A549 (cell line): ENCODE measurements around the gene CNGA2. TPM values are rescaled to one million over a fixed set of nuclear protein-coding genes. Genes with fewer than 3 reads are reported as not detected.

Source experiments
- ATAC-seq, 2 experiments: fragments of 200-7000 bp in 1 of 2; fragments of >200 bp in 1 of 2; cut with Nextera tagmentation in 1 of 2; cut with Tn5 transposase in 1 of 2; 3 replicates each; pipeline versions ENCODE4 v1.8.0 to v1.9.1; 2018 to 2020; ENCODE audit warnings: mild to moderate bottlenecking in 1 of 2, moderate library complexity in 1 of 2
- CTCF ChIA-PET: fragments of 300-600 bp; sonication (Branson Sonifier 250); formaldehyde crosslinking; extraction: SDS; loops from one replicate; lab custom pipeline; 2021; ENCODE audit warnings: antibody characterized with exemption, inconsistent platforms; lab: Yijun Ruan, JAX
- POLR2A ChIA-PET: fragments of 350-600 bp; formaldehyde crosslinking; extraction: SDS; loops from one replicate; lab custom pipeline; 2021; ENCODE audit warnings: antibody characterized with exemption, inconsistent platforms; lab: Yijun Ruan, JAX
- DNase-seq, 2 experiments: peaks; one replicate each; pipeline versions ENCODE4 v3.0.0 to v3.0.0-alpha.2; 2011 to 2016; ENCODE audit warnings: low read depth in 1 of 2, low spot score in 1 of 2
- FAIRE-seq: peaks from 2 replicates; lab custom pipeline; 2011; peaks lifted over from hg19 to GRCh38; lab: Jason Lieb, UNC
- H3K27ac ChIP-seq, 2 experiments: fragments of >200 bp; sonication (Bioruptor Twin); formaldehyde crosslinking; 3 replicates each; pipeline ENCODE4 v1.5.1; 2016 to 2017
- H3K4me1 ChIP-seq: fragments of >200 bp; sonication (Bioruptor Twin); formaldehyde crosslinking; 3 replicates; pipeline ENCODE4 v1.6.1; 2016
- H3K4me2 ChIP-seq: fragments of >200 bp; sonication (Bioruptor Twin); formaldehyde crosslinking; 3 replicates; pipeline ENCODE4 v1.6.1; 2016
- H3K4me3 ChIP-seq: fragments of >200 bp; sonication (Bioruptor Twin); formaldehyde crosslinking; 3 replicates; pipeline ENCODE4 v1.5.1; 2016
- H3K9me3 ChIP-seq: fragments of >200 bp; sonication (Bioruptor Twin); formaldehyde crosslinking; 3 replicates; pipeline ENCODE4 v1.6.1; 2016
- BHLHE40 ChIP-seq: IDR thresholded peaks from 2 replicates; pipeline ENCODE4 v1.6.1; 2012; ENCODE audit warnings: low read depth, low read length, inconsistent platforms
- CBX2 ChIP-seq: fragments of 200-600 bp; sonication (generic); IDR thresholded peaks from 2 replicates; pipeline ENCODE4 v1.6.1; 2016; ENCODE audit warnings: low read depth, mild to moderate bottlenecking, borderline replicate concordance
- CBX8 ChIP-seq: fragments of 200-600 bp; sonication (generic); IDR thresholded peaks from 2 replicates; pipeline ENCODE4 v1.6.1; 2016
- CEBPB ChIP-seq, 2 experiments: fragments of >200 bp in 1 of 2; sonication (Bioruptor Twin) in 1 of 2; formaldehyde crosslinking in 1 of 2; IDR thresholded peaks; 2 replicates each; pipeline ENCODE4 v1.6.1; 2012 to 2016
- EHF ChIP-seq: fragments of 250-450 bp; sonication (Bioruptor Pico); IDR thresholded peaks from 2 replicates; pipeline ENCODE4 v1.5.0; 2020; ENCODE audit warnings: mild to moderate bottlenecking
- FOXS1 ChIP-seq: fragments of 250-450 bp; sonication (Bioruptor Pico); IDR thresholded peaks from 2 replicates; pipeline ENCODE4 v1.5.0; 2020; ENCODE audit warnings: mild to moderate bottlenecking, moderate library complexity
- GATA3 ChIP-seq: IDR thresholded peaks from 2 replicates; pipeline ENCODE4 v1.6.1; 2012; ENCODE audit warnings: borderline replicate concordance
- HEYL ChIP-seq: fragments of 250-450 bp; sonication (Bioruptor Pico); IDR thresholded peaks from 2 replicates; pipeline ENCODE4 v1.8.0; 2021; ENCODE audit warnings: mild to moderate bottlenecking, moderate library complexity
- HMGXB4 ChIP-seq: fragments of 250-450 bp; sonication (Bioruptor Pico); IDR thresholded peaks from 2 replicates; pipeline ENCODE4 v1.5.0; 2021; ENCODE audit warnings: mild to moderate bottlenecking, moderate library complexity, borderline replicate concordance
- HOXA7 ChIP-seq: fragments of 250-450 bp; sonication (Bioruptor Pico); IDR thresholded peaks from 2 replicates; pipeline ENCODE4 v1.5.0; 2020; ENCODE audit warnings: mild to moderate bottlenecking, moderate library complexity
- HOXB5 ChIP-seq: fragments of 250-450 bp; sonication (Bioruptor Pico); IDR thresholded peaks from 2 replicates; pipeline ENCODE4 v1.5.0; 2020; ENCODE audit warnings: mild to moderate bottlenecking, moderate library complexity
- JUN ChIP-seq, 2 experiments: fragments of >200 bp; sonication (Bioruptor Twin); formaldehyde crosslinking; IDR thresholded peaks; 2 replicates in 1 of 2; 3 replicates in 1 of 2; pipeline ENCODE4 v1.6.1; 2016 to 2017
- JUNB ChIP-seq: fragments of >200 bp; sonication (Bioruptor Twin); formaldehyde crosslinking; IDR thresholded peaks from 2 replicates; pipeline ENCODE4 v1.6.1; 2016
- KDM1A ChIP-seq: fragments of 200-600 bp; sonication (generic); IDR thresholded peaks from 2 replicates; pipeline ENCODE4 v1.6.1; 2016; ENCODE audit warnings: low read depth, mild to moderate bottlenecking
- KDM5A ChIP-seq: fragments of 200-600 bp; sonication (generic); IDR thresholded peaks from 2 replicates; pipeline ENCODE4 v1.6.1; 2016; ENCODE audit warnings: antibody characterized with exemption, mild to moderate bottlenecking
- MAZ ChIP-seq: fragments of 150-350 bp; IDR thresholded peaks from 2 replicates; pipeline ENCODE4 v1.6.1; 2014; ENCODE audit warnings: antibody characterized with exemption, low read depth, low read length, borderline replicate concordance
- MYC ChIP-seq: IDR thresholded peaks from 2 replicates; pipeline ENCODE4 v1.6.1; 2012; ENCODE audit warnings: mild to moderate bottlenecking, inconsistent platforms, low read length, improper control_type of control experiment, borderline replicate concordance
- NFE2L2 ChIP-seq: fragments of 150-350 bp; conservative IDR thresholded peaks from 2 replicates; pipeline ENCODE4 v1.6.1; 2014; ENCODE audit warnings: low read length
- NR3C1 ChIP-seq: fragments of >200 bp; sonication (Bioruptor Twin); formaldehyde crosslinking; IDR thresholded peaks from 3 replicates; pipeline ENCODE4 v1.6.1; 2017
- PBX3 ChIP-seq: IDR thresholded peaks from 2 replicates; pipeline ENCODE4 v1.6.1; 2012
- RARB ChIP-seq: fragments of 250-450 bp; sonication (Bioruptor Pico); IDR thresholded peaks from 2 replicates; pipeline ENCODE4 v1.8.0; 2021; ENCODE audit warnings: mild to moderate bottlenecking, moderate library complexity
- RNF2 ChIP-seq: fragments of 200-600 bp; sonication (generic); IDR thresholded peaks from 2 replicates; pipeline ENCODE4 v1.6.1; 2016; ENCODE audit warnings: low read depth, mild to moderate bottlenecking, antibody characterized with exemption, moderate library complexity, borderline replicate concordance
- SMC3 ChIP-seq: fragments of >200 bp; sonication (Bioruptor Twin); formaldehyde crosslinking; IDR thresholded peaks from 3 replicates; pipeline ENCODE4 v1.6.1; 2018; ENCODE audit warnings: inconsistent platforms
- TFCP2L1 ChIP-seq: fragments of 250-450 bp; sonication (Bioruptor Pico); IDR thresholded peaks from 2 replicates; pipeline ENCODE4 v1.5.0; 2021; ENCODE audit warnings: mild to moderate bottlenecking
- ZC3H11A ChIP-seq: fragments of 450-650 bp; IDR thresholded peaks from 2 replicates; pipeline ENCODE4 v1.6.1; 2014; ENCODE audit warnings: antibody characterized with exemption, mild to moderate bottlenecking
- ZNF302 ChIP-seq: fragments of 250-450 bp; sonication (Bioruptor Pico); IDR thresholded peaks from 2 replicates; pipeline ENCODE4 v1.9.0; 2021; ENCODE audit warnings: inconsistent platforms, mild to moderate bottlenecking, moderate library complexity
- WGBS: methylation state at CpG from one replicate; pipeline ENCODE4 v1.1.6; 2017; ENCODE audit errors: missing lambda C conversion rate; 5-methylcytosine and 5-hydroxymethylcytosine counted together
- polyA plus RNA-seq, 4 experiments: library from polyadenylated mRNA; depleted of rRNA in 3 of 4; stranded (reverse); fragments of >200 nt; fragmentation: RNase III in 1 of 4; extraction: RNeasy Plus Mini Kit Qiagen cat#74134 plus additional on column Dnase treatment in 1 of 4; gene quantifications; 2 replicates in 3 of 4; 3 replicates in 1 of 4; pipeline ENCODE4 v1.2.3, GENCODE V29; 2011 to 2017

CNGA2 gene
- polyA plus RNA-seq, 2 of the 4 experiments (the other 2 are of a cell fraction), result not detected

- POLR2A ChIA-PET, result no interaction called here
- WGBS, result 18% methylated on average over 2 of the region's 2 CpGs
These were observed 673 bp downstream of the CNGA2 start for GRCh38 chrX:151735219-151735618.

GRCh38 chrX:151736685-151737084, 2.1 kb downstream of the CNGA2 start:
- no peak for FAIRE-seq
- 20% methylated on average over 1 of the region's 6 CpGs for WGBS
- no peak overlapping the region for H3K4me2 ChIP-seq
- no peak for ATAC-seq
- no peak for TF ChIP-seq NFE2L2
- no peak for TF ChIP-seq PBX3
- TF ChIP-seq HOXA7 (CRISPR knock-in tag), result no peak
- TF ChIP-seq HEYL (CRISPR knock-in tag), result no peak
- no peak for TF ChIP-seq MAZ
- no peak for TF ChIP-seq RNF2
- TF ChIP-seq ZC3H11A, result no peak
- TF ChIP-seq HOXB5 (CRISPR knock-in tag), result no peak
- TF ChIP-seq FOXS1 (CRISPR knock-in tag), result no peak
- no peak overlapping the region for H3K4me3 ChIP-seq
- DNase-seq, result no peak
- H3K9me3 ChIP-seq, result no peaks in the 10 kb centered on the region
- no peak overlapping the region for H3K27ac ChIP-seq
- ChIA-PET CTCF (interaction anchor here (1.0 to 4.1 kb wide), 3 partner anchors 14 to 23 kb away, joined by 3 to 14 read pairs (median 6); no protein-coding TSS in a partner anchor), POLR2A (no interaction called here)
- H3K4me1 ChIP-seq, result no peaks in the 10 kb centered on the region

More at GRCh38 chrX:151735219-151735618, 673 bp downstream of the CNGA2 start:
- ATAC-seq (no peak), FAIRE-seq (no peak), DNase-seq (no peak)
- CTCF ChIA-PET, result interaction anchor here (1.8 to 4.1 kb wide), 2 partner anchors 16 to 18 kb away, joined by 6 to 14 read pairs; no protein-coding TSS in a partner anchor
- Histone ChIP-seq H3K4me1 (no peaks in the 10 kb centered on the region), H3K9me3 (no peaks in the 10 kb centered on the region), H3K27ac (no peak overlapping the region), H3K4me3 (no peak overlapping the region), H3K4me2 (no peak overlapping the region)
- TF ChIP-seq HMGXB4 (CRISPR knock-in tag) (no peak), JUNB (no peak), EHF (CRISPR knock-in tag) (no peak), NR3C1 (no peak), JUN (IDR thresholded peaks at IDR 0.05) (no peak), BHLHE40 (no peak), TFCP2L1 (CRISPR knock-in tag) (no peak), CEBPB (IDR thresholded peaks at IDR 0.05) (no peak), RNF2 (no peak), GATA3 (no peak), SMC3 (no peak), MYC (no peak), KDM5A (no peak), RARB (CRISPR knock-in tag) (no peak), CBX2 (no peak)
- TF ChIP-seq, all 56 proteins: peak for 0

GRCh38 chrX:151737494-151737893, 2.9 kb downstream of the CNGA2 start:
- Histone ChIP-seq H3K9me3 (no peaks in the 10 kb centered on the region), H3K4me3 (no peak overlapping the region), H3K27ac (no peak overlapping the region), H3K4me1 (no peaks in the 10 kb centered on the region), H3K4me2 (no peak overlapping the region)
- DNase-seq (no peak), ATAC-seq (no peak), FAIRE-seq (no peak)
- TF ChIP-seq HOXB5 (CRISPR knock-in tag) (no peak), KDM1A (no peak), FOXS1 (CRISPR knock-in tag) (no peak), MAZ (no peak), GATA3 (no peak), ZNF302 (CRISPR knock-in tag) (no peak), CBX8 (no peak)
- ChIA-PET POLR2A (no interaction called here), CTCF (interaction anchor here (1.3 to 4.1 kb wide), 2 partner anchors 12 to 16 kb away, joined by 4 to 14 read pairs; no protein-coding TSS in a partner anchor)
- WGBS, result 22% methylated on average over 5 of the region's 5 CpGs
